Measurements from ENCODE around the gene TPCN2.
A peak's percentile ranks its signal among the peaks of the same experiment; 100 is the strongest.
"Not testable (repeated sequence)": the region's sequence is repeated elsewhere in the genome, so short reads cannot be mapped to it uniquely, and the experiment has no call there.

TPCN2 gene

DNA sequence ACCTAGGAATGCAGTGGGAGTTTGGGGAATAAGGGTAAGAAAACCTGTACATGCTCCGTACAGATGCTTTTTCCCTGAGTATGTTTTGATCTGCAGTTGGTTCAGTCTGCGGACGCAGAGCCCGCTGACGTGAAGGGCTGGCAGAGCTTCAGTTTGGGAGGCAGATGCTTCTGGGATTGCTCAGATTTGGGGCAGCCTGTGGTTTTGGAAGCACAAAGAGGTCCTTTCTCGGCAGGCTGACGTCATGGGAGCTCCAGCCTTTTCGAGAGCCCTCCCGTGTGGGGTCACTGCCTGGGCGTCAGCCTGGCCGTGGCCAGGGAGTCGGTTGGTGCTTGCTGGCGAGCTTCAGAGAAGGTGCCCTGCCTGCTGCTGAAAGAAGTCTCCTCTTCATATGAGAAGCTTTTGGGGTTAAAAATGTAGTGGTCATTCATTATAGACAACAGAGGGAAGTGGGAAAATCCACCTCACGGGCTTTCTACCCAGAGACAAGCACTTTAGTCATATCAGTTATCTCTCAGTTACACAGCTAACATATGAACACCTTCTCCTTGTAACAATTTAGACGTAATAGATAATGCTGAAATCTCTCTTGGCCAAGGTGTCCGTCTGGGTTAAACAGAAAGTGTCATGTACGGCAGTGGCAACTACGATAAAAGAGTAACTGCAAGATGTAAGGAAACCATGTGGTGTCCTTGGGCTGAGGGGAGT is 26.8 kb downstream of the TPCN2 start:
- DNase-seq (ENCODE audit: low read depth in 2 of 2), result peak; percentile 33 to 34

DNA sequence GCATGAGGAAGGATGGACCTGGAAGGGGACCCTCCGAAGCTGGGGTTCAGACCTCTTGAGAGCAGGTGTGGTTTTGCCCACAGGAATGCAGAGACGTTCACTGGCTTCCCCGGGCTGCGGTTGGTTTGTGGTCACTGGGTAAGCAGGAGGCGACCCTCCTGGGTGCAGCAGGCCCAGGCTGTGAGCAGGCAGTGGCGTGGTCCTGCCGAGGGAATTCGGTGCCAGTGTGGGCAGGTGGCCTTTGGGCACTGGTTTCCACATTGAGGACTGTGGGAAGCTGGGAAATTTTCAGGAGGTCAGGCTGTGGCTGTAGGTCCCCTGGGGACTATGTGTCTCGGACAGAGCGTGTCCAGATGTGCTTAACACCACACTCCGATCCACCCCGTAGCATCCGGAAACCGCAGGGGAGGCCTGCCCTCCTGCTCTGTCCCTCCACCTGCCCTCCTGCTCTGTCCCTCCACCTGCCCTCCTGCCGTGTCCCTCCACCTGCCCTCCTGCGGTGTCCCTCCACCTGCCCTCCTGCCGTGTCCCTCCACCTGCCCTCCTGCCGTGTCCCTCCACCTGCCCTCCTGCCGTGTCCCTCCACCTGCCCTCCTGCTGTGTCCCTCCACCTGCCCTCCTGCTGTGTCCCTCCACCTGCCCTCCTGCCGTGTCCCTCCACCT is 27.5 kb downstream of the TPCN2 start:
- DNase-seq (ENCODE audit: low read depth in 2 of 2), result no peak

DNA sequence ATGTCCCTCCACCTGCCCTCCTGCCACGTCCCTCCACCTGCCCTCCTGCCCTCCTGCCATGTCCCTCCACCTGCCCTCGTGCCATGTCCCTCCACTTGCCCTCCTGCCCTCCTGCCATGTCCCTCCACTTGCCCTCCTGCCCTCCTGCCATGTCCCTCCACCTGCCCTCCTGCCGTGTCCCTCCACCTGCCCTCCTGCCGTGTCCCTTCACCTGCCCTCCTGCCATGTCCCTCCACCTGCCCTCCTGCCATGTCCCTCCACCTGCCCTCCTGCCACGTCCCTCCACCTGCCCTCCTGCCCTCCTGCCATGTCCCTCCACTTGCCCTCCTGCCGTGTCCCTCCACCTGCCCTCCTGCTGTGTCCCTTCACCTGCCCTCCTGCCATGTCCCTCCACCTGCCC is 28.2 kb downstream of the TPCN2 start:
- not testable (repeated sequence) for DNase-seq (ENCODE audit: low read depth in 2 of 2)

- no peak for DNase-seq (ENCODE audit: low read depth in 2 of 2)
These were observed 29.8 kb downstream of the TPCN2 start for GRCh38 chr11:69078508-69078907.

GRCh38 chr11:69078930-69079605 is 30.3 kb downstream of the TPCN2 start:
- DNase-seq (ENCODE audit: low read depth in 2 of 2), result no peak

GRCh38 chr11:69079661-69080256 is 31.0 kb downstream of the TPCN2 start:
- no peak for DNase-seq (ENCODE audit: low read depth in 2 of 2)

DNA sequence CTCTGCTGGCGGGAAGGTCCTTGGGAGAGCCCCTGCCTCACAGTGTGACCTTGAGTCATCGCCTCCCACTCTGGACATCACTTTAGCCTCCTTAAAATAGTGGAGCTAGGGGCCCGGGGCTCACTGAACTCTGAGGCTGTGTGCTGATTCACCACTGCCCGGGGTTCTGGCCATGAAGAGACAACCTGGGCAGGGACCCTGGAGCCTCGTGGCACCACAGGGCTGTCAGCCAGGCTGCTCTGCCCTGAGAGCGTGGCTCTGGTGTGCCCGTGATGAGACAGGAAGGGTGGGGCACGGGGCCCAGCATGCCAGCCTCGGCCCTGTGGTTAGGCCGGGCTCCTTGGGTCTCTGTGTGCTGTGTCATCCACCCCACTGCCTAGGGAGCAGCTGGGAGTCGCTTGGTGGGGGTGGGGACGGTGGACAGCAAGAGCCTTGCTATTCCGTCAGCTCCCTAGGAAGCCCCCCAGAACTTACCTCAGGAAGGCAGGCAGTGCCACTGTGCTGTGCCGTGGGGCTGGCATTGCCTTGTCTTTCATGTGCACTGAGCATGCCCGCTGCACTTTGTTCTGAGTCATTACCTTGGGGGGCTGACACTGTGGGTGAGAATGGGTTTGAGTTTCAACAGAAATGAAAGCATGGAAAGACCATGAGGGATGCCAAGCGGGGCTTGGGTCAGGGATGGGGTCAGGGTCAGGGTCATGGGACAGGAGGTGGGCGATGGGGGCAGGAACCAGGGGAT is 31.7 kb downstream of the TPCN2 start:
- no peak for DNase-seq (ENCODE audit: low read depth in 2 of 2)

- no peak for DNase-seq (ENCODE audit: low read depth in 2 of 2)
These were observed 32.4 kb downstream of the TPCN2 start for GRCh38 chr11:69081180-69081579.

- no peak for DNase-seq (ENCODE audit: low read depth in 2 of 2)
These were observed 35.0 kb downstream of the TPCN2 start for GRCh38 chr11:69083531-69084247.

DNA sequence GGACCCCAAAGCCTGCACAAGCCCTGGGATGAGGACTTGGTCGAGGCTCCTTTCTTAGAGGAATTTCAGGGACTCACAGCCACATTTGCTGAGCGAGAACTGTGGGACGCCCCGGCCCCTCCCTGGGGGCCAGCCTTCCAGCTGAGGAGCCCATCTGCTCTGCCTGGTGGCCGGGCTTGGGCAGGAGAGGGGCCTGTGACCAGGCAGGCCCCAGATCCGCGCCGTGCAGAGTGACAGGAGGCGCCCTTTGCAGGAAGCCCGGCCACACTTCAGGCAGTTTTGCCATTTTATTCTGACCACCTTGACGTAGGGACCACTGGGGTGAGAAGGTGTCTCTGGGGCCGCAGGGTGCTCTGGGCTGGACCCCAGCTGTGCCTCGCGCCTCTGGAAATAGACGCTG is 35.6 kb downstream of the TPCN2 start:
- DNase-seq (ENCODE audit: low read depth in 2 of 2), result no peak

- no peak for DNase-seq (ENCODE audit: low read depth in 2 of 2)
These were observed 36.9 kb downstream of the TPCN2 start for GRCh38 chr11:69085490-69086095.

DNA sequence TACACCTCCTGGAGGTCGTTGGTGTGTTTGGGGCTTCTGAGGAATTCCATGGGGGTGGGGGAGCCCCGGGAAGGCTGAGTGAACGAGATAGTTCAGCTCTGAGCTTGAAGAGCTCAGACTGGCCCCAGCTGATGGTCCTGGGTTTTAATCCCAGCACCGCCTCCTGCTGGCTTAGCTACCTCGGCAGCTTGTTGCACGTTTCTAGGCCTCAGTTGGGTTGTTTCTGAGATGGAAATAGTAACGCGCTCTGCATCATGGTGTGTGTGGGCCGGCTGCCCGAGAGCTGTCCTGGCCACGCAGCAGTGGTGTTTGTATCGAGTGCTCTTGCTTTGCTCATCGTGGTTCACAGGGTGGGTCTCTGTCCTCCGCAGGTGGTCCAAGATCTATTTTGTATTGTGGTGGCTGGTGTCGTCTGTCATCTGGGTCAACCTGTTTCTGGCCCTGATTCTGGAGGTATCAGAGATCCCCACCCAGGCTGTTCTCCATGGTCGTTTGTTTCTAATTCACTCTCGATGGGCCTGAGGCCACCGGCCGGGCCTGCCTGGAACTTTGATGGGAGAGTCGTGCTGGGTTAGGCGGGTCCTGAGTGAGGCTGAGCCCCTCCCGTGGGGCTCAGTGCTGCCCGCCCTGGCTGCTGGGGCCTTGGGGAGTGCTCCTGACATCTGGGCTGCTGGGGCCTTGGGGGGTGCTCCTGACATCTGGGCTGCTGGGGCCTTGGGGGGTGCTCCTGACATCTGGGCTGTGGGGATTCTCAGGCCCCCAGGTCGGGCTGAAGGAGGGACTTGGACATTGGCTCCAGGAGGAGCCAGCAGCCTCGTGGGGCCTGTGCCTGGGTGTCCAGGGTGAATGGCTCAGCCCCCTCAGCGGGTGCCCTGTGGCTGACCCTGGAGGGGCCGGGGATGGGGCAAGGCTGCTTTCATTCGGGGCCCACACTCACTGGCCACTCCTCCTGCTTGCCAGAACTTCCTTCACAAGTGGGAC is 37.7 kb downstream of the TPCN2 start:
- no peak for DNase-seq (ENCODE audit: low read depth in 2 of 2)

DNA sequence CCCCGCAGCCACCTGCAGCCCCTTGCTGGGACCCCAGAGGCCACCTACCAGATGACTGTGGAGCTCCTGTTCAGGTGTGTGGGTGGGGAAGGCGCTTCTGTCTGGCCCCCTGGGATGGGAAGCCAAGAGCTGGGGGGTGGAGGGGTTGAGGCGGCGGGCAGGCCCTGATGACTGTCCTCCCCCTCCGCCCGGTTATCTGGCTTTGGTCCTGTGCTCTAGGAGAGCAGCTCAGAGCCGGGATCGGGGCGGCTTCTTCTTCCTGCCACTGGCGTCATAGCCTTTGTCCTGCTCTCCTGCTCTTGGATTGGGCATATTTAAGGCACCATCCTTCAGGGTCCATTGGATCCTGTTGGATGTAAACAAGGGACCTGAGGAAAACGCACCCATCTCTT is 38.4 kb downstream of the TPCN2 start:
- DNase-seq (ENCODE audit: low read depth in 2 of 2), result no peak

DNA sequence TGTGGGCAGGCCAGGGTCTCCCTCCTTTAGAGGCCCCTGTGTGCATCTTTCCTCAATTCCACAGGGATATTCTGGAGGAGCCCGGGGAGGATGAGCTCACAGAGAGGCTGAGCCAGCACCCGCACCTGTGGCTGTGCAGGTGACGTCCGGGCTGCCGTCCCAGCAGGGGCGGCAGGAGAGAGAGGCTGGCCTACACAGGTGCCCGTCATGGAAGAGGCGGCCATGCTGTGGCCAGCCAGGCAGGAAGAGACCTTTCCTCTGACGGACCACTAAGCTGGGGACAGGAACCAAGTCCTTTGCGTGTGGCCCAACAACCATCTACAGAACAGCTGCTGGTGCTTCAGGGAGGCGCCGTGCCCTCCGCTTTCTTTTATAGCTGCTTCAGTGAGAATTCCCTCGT is 39.1 kb downstream of the TPCN2 start:
- no peak for DNase-seq (ENCODE audit: low read depth in 2 of 2)

DNA sequence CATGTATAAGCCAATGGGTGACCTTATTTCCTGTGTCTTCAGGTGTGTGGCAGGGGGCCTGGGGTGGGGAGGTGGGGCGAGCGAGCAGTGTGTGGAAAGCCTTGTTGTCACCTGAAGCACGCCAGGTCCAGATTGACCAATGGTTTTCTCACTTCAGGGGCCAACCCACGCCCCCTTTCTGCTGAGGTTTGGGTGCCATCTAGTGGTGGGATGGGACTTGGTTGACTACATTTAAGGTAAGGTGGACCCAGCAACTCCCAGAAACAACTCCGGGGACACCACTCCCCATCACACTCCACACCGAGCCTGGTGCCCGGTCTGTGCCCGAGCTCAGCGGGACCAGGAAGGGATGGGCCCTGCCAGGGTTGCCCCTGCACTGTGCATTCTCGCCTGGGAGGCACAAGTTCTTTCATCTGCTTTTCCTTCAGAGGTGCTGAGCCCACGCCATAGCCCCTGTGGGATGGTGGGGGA is 40.0 kb downstream of the TPCN2 start:
- DNase-seq (ENCODE audit: low read depth in 2 of 2), result peak; percentile 32 to 40

DNA sequence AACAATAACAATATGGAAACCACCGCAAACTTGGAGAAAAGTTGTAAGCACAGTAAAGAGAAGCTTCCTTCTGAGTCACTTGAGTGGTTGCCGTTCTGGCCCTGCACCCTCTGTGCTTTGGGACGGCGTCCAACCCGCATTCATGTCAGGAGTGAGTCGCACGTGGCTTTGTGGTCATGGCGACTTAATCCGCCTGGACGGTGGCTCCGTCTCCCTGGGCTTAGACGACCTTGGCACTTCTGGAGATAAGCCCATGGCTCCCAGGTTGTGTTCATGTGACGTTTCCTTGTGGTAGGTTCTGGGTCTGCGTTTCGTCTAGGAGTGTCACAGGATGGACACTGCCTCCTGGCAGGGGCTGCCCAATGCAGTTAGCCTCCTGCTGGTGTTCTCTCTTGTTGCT is 40.5 kb downstream of the TPCN2 start:
- peak; percentile 16 to 26 for DNase-seq (ENCODE audit: low read depth in 2 of 2)

DNA sequence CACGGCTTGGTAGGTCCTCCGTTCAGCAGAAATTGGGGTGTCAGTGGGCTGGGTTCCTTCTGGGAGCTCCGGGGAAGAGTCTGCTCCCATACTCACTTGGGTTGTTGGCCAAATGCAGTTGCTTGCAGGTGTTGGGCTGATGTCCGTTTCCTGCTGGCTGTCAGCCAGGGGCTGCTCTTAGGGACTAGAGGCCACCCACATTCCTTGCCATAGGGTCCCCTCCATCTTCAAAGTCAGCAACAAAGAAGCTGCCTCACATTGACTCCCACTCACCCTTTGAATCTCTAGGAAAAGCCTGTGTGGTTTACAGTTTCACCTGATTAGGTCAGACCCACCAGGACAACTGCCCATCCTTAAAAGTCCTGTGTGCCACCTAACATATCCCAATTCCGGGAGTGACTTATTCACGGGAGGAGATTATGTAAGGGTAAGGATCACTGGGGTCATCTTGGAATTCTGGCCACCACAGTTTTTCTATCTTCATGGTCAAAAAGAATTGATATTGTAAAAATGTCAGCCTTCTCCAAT is 43.0 kb downstream of the TPCN2 start:
- DNase-seq (ENCODE audit: low read depth in 2 of 2), result no peak

DNA sequence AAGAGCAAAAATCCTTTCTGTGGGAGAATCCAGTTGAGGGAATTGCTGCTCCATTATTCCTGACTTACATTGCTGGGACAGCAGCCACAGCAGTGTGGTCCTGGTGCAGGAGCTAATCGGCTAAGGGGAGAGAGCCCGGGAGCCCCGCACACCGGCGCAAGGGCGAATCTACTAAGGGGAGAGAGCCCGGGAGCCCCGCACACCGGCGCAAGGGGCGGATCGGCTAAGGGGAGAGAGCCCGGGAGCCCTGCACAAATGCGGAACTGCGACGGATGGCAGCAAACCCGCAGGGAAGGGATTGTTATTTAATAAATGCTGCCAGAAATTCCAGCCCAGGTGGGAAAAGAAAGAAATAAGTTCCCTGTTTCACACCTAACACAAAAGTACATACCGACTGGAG is 43.5 kb downstream of the TPCN2 start:
- no peak for DNase-seq (ENCODE audit: low read depth in 2 of 2)

- no peak for DNase-seq (ENCODE audit: low read depth in 2 of 2)
These were observed 44.4 kb downstream of the TPCN2 start for GRCh38 chr11:69093106-69093505.

All from fibroblast of skin of left biceps (primary cell).